Non-pigmented ciliary epithelial cell (primary cell): ENCODE data around the gene ADH5.
"Not testable (repeated sequence)": the region's sequence is repeated elsewhere in the genome, so short reads cannot be mapped to it uniquely, and the experiment has no call there.

Experiments
- DNase-seq: peaks from one replicate; pipeline ENCODE4 v3.0.0-alpha.2; 2010; ENCODE audit warnings: low read depth

Gene ADH5

DNA sequence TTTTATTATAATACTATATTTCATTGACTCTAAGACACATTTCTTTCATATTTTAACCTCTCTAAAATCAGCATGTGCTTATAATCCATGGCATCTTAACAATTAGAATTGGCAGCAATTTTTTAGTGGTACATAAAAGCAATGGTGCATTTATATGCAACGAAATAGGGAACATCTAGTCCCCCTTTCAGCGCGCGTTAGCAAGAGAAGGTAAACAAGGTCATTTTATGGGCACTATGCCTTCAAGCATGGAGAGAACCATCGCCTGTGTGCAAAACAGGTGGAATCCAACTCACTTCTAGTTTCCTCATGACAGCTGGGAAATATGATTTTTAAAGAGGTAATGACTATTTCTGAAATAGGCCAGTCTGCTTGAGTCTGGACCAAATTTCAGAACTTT lies 6.4 kb downstream of the ADH5 start:
- DNase-seq, result no peak

DNA sequence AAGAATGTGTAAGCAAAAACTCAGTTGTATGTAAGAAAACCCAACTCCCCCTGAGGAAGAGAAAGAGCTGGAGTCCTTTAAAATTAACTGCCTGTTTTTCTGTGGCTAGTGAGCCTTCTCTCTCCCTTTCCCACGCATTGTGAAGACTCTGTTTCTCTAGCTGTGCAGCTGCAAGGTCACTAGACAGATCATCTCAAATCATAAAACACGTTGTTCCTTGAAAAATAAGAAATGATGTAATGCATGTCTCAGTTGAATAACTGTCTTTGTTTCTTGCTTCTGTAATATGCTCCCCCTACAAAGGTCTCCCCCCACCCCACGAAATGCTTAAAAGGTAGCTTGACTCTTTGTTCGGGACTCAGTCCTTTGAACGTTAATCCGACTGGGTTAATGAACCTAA lies 7.7 kb downstream of the ADH5 start:
- not testable (repeated sequence) for DNase-seq

DNA sequence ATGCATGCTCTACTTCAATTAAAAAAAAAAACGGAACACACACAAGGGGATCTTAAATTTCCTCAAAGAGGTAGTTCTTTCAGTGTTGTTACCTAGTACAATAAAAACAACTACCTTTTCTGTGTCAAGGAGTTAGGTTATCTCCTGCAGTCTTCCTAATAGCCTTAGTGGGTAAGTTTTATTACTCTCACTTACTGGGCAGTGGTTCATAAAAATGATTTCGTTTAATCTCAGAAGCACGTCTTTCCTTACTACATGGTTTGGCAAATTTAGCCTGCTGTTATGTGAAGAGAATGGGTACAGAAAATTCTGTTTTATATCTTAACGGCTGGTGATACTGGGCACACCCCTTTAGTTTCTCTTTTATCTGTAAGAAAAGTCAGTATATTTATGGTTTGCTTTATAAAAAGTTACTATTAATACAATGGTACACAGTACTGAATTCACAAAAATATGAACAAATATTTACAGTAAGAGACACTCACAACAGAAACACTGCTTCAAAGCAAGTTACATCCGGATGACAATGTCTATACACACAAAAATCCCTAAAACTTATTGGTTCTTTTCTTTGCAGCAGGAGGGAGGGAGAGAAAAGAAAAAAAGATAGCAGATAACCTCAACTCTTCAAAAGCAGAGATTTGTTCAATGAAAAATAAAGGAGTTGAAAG lies 8.8 kb downstream of the ADH5 start:
- no peak for DNase-seq

DNA sequence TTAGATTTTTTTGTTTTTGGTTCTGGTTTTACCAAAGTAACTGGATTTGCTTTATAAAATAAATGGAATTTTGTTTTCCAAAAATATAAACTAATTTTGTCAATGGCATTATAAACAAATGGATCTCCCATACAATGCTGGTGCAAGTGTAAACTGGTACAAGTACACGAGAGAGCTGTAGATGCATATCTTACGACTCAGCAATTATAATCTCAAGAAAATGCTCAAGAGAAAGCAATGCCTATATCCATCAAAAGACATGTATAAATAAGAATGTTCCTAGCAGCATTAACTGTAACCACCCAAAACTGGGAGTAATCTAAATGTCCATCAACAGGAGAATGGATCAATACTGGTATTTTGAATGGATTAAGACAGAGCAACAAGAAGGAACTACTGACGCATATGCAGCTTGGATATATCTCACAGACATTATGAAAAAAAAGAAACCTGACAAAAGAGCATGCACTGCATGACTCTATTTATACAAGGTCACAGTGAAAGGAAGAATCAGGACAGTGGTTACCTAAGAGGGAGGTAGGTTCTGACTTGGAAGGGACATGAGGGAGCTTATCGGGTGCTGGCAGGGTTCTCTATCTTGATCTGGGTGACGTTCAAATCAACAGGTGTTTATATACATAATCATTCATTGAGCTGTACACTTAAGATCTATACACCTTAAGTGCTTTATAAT lies 9.5 kb downstream of the ADH5 start:
- DNase-seq, result no peak

DNA sequence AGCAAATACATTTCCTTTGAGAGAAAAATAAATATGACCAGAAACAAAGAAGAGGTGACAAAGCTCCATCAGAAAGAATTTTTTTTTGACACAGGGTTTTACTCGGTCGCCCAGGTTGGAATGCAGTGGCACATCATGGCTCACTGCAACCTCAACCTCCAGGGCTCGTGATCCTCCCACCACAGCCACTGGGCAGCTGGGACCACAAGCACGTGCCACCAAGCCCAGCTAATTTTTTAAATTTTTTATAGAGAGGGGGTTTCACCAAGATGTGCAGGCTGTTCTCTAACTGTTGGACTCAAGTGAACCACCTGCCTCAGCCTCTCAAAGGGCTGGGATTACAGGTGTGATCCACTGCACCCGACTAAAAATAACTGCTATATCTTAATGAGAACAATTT lies 10.3 kb downstream of the ADH5 start:
- DNase-seq, result no peak

DNA sequence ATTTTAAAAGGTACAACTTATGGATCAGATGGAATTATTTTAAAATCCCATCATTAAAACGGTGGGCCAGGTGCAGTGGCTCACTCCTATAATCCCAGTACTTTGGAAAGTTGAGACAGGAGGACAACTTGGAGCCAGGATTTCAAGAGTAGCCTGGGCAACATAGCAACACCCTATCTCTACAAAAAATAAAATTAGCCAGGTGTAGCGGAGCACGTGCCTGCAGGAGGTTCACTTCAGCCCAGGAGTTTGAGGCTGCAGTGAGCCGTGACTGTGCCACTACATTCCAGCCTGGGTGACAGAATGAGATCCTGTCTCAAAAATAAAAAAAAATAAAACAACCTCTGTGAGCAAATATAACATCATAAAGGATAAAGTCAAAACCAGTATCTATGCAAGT lies 11.4 kb downstream of the ADH5 start:
- DNase-seq, result no peak

DNA sequence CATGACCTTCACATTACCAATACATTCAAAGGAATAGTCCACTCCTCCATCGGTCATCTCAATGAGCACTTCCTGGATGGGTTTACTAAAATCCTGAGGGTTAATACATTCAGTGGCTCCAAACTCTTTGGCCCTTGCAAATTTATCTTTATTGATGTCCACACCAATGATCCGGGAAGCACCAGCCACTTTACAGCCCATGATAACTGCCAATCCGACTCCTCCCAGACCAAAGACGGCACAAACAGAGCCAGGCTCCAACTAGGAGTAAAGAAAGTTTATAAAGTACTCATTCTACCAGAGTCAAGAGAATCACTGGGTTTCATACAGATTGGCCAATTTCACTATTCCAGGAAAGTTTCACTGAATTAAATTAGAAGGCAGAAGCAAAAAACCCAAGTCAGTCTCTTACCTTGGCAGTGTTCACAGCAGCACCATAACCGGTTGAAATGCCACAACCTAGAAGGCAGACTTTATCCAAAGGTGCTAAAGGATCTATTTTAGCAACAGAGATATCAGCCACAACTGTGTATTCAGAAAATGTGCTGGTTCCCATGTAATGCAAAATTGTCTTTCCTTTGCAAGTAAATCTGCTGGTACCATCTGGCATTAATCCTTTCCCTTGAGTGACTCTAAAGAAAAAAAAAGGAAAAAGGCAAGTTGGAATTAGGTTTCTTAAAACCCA lies 12.2 kb downstream of the ADH5 start:
- no peak for DNase-seq

DNA sequence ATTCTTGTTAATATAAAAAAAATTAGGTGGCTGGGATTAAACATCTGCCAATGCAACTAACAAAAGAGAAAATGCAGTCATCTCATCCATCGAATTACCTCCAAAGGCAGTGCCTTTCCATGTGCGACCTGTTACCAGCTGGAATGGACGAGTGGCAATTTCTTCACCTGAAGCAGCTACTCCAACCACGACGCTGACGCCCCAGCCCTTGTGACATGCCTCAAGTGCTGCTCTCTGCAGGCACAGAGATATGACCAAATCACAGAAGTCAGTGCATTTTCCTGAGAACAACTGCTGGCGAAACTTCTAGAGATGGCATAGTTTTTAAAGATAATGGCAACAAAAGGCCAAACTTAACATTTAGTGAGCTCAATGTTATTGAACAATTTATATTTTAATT lies 13.8 kb downstream of the ADH5 start:
- no peak for DNase-seq

DNA sequence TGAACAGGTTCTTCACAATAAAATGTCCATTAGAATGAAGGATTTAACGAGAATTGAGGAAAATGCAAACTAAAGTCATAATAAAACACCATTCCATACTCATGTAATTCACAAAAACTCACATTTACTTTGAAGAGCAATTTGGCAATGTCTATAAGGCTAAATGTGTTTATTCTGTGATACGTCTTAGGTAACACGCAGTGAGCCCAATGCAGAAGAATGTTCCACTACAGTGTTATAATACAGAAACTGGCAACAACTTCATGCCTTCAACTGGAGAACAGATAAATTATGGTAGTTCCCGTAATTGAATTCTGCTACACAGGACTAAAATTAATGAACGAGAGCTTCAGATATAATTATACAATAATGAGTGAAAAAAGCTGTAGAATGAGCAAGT lies 17.4 kb downstream of the ADH5 start:
- DNase-seq, result no peak

DNA sequence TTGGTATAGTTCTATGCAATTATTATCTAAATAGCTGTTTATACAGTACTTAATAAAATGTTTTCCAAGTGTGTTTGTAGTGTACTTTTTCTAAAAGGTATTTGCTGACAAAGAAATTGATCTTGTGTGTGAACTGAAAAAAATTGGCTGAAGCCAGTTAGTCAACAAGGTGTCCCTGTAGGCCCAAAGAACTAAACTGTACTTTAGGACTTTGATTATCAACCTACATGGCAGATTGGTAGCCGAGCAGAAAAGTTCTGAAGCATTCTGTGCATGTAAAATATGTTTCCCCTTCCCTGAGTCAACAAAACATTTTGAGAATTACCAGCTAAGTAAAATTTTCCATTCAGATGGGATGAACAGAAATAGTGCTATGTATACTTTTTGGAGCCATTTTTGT lies 21.0 kb downstream of the ADH5 start:
- DNase-seq, result no peak

DNA sequence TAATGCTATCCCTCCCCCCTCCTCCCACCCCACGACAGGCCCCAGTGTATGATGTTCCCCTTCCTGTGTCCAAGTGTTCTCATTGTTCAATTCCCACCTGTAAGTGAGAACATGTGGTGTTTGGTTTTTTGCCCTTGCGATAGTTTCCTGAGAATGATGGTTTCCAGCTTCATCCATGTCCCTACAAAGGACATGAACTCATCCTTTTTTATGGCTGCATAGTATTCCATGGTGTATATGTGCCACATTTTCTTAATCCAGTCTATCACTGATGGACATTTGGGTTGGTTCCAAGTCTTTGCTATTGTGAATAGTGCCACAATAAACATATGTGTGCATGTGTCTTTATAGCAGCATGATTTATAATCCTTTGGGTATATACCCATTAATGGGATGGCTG lies 23.1 kb downstream of the ADH5 start:
- DNase-seq, result not testable (repeated sequence)

DNA sequence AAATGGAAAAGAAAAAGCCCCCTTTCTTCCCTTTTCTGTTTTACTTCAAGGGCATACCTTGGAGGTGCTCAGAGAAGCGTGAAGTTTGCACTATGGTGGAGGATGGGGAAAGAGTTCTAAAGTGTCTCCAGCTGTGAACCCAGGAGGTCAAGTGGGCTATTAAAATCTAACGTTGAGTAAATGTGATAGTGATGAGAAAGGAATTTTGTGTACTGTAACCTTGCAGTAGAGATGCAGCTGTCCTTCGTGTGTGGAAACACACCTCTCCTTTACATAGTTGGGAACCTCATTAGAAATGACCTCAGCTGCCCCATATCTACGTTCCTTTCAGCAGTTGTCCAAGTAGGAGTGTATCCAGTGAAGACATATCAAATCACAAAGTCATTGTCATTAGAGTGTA lies 26.5 kb downstream of the ADH5 start:
- DNase-seq, result no peak

DNA sequence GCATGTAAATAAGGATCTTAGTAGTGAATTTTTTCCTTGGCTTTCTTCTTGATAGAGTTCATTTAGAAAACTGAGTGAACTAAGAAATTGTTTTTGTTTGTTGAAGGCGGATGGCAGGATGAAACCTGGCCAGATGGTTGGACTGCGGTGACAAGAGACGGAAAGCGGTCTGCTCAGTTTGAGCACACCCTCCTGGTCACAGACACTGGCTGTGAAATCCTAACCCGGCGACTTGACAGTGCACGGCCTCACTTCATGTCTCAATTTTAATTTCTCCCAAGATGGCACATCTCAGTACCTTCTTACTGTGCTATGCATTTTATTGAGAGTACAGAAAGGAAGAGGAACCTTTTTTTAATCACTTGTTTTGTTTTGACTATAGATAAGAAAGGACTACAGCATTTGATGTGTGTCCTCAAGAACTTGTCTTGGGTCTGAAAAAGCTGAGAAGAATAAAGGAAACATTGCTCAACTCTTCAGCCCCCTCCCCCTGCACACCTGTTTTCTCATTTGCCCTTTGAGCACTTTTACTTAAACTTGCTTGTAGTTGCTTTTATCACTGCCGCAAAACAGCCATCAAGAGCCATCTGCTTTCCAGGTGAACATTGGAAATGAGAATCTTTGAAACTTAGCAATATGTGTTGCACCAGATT lies 27.4 kb downstream of the ADH5 start:
- no peak for DNase-seq

DNA sequence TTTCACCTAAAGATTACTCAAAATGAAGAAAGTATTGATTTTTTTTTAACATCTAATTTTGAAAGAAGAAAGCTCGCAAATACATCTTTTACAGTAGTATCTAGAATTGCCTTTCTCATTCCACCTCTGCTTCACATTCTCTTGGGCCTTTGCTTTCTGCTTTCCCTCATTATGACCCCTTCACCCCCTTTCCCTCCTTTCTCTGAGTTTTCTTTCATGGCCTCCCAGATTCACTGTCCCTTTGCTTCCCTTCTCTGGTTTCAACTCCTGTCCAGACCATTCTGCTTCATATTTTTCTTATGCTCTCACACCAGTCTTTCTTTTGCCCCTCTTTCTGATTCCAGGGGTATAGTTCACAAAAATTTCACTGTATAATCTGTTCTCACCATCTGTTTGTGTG lies 29.0 kb downstream of the ADH5 start:
- DNase-seq, result no peak

DNA sequence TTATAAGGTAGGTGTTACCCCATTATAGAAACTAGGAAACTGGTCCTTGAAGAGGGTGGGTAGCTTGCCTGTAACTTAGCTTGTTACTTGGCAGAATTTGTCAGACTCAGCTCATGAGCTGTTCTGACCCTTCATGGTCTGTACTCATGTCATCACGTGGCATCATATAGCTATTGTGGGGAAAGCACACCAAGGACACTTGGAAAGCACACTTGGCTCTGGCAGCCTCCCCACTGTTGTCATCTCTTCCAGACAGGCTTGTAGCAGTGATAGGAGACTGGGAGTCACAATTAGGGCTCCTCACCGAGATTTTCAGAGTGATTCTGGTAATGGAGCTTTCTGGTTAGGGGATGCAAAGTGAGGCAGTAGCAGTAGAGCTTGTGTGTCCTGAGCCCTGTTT lies 30.4 kb downstream of the ADH5 start:
- no peak for DNase-seq

DNA sequence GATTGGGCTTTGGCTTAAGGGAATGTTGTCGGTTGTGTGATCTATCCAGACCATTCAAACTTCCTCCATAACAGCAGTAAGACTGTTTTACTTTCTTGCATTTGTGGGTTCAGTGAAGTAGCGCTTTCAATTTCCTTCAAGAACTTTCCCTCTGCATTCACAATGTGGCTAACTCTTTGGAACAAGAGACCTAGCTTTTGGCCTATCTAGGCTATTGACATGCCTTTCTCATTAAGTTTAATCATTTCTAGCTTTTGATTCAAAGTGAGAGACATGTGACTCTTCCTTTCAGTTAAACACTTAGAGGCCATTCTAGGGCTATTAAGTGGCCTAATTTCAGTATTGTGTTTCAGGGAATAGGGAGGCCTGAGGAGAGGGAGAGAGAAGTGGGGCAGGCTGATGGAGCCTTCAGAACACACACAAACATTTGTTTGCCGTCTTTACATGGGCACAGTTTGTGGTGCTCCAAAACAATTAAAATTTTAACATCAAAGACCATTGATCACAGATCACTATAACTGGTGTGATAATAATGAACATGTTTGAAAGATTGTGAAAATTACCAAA lies 34.1 kb downstream of the ADH5 start:
- DNase-seq, result no peak

DNA sequence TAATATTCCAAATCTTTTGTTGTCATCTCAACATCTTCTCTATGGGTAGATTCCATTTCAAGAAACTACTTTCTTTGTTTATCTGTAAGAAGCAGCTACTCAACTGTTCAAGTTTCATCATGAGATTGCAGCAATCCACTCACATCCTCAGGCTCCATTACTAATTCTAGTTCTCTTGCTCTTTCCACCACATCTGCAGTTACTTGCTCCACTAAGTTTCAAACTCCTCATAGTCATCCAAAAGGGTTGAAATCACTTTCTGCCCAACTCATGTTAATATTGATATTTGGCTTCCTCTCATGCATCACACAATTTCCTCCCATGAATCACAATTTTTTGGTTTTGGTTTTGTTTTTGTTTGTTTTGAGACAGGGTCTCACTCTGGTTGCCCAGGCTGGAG lies 35.7 kb downstream of the ADH5 start:
- DNase-seq, result no peak

DNA sequence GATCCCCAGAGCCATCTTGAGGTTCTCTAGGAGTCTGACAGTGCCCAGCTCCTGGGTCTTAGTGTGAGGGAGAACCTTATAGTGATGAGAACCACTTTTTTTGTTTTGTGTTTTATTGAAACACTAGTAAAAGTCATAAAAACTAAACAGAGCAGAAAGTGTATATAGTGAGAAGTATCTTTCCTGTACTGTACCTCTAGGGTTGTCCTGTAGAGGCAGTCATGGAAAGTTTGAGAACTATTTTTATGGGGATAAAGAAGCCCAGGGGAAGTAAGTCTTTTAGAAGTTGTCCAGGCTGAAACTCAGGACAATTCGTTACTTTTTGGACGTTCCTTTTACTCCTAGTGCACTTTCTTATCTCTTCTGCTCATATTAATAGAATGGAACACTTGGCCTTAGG lies 40.9 kb downstream of the ADH5 start:
- no peak for DNase-seq

DNA sequence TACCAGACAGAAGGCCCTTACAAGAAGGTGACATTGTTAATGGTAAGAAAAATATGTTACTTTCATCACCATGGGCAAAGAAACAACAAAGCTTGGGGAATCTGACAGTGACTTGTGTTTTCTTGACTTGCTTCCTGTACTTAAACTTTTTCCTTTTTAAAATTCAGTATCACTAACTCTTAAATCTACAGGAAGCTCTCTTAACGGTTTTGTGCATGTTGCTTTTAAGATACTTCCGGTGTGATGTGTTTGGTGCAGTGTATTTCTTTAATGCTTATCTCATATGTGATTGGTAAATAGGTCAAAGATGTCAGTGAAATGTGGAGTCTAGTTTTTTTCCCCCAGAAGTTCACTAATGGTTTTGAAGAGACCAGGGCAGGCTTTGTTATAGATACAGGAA lies 45.2 kb downstream of the ADH5 start:
- no peak for DNase-seq

DNA sequence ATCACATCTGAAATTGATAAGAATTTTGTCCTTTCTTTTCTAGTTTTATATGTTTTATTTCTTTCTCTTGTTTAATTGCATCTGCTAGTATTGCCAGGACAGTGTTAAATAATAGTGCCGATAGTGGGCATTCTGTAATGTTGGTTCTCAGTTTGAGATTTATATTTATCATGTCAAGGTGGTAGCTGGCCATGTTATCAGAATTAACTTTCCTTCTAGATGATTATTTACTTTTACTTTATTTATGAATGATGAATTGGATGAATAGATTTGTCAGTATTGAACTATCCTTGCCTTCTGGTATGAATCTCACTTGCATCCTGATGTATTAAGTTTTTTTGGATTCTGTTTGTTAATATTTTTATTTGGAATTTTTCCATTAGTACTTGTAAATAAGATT lies 50.4 kb downstream of the ADH5 start:
- no peak for DNase-seq

DNA sequence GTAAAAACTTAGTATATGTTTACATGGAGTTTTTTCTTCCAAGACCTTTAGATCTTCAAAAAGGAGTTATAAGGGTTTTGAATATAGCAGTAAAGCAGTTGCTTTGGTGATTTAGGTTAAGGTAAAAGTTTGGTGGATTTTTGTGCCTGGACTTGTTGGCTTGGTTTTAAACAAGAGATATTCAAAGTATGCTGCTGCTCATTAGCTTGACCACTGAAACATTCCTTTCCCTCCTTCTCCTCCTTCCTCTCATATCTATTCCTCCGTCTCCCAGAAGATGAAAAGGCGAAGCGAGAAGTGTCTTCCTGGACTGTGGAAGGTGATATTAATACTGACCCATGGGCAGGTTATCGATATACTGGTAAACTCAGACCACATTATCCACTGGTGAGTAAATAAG lies 54.6 kb downstream of the ADH5 start:
- DNase-seq, result peak; percentile 18

DNA sequence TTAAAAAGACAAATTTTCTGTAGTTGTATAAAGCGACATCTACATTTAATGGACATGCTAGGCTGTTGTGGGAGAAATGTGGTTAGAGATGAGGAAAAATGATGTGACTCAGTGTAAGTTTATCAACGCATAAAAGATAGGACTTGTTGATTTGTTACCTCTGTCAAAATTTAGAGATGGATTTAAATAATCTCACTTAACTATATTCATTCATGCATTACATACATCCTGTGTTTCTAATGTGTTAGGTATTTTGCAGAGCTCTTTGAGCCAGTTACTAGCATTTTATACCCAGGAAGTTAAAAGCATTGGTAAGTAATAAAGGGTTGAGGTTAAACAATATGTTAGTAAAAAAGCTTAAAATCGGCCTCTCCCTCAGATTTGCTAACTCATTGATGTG lies 58.7 kb downstream of the ADH5 start:
- no peak for DNase-seq
